Left cardiac atrium (tissue), 4 donors: ENCODE data around the gene SCARB1. TPM values are rescaled to one million over a fixed set of nuclear protein-coding genes. Genes with fewer than 3 reads are reported as not detected.

Experiments used
- ATAC-seq, 2 donors: fragments of 200-7000 bp; cut with Tn5 transposase; one replicate each; pipeline ENCODE4 v1.9.1; 2020; ENCODE audit warnings: mild to moderate bottlenecking in 2 of 2, moderate library complexity in 2 of 2
- DNase-seq: peaks from one replicate; pipeline ENCODE4 v3.0.0-alpha.2; 2020
- intact Hi-C, 2 donors: fragments of 100-400 bp; cut with DNase I; formaldehyde crosslinking; loops; one replicate each; pipeline versions ENCODE4 v1.14.1 to v1.15.1; 2022 to 2023
- total RNA-seq, 2 donors: library from RNA; stranded (reverse); fragmentation: NEBNext Ultra II Directional; extraction: Animal tissue kit (Norgen Biotek cat#: 25700); gene quantifications; one replicate each; pipeline ENCODE4 v1.2.1, GENCODE V29; 2021
- donor health status: DM: no; HTN: yes; CAD: no.
- donor health status: DM: no; HTN: yes; CAD: no; lungs with severe emphysema.
- donor health status: DM: yes; HTN: yes; CAD: no.
- donor health status: Dilated cardiomyopathy.

The SCARB1 gene
- total RNA-seq, 2 donors from 2014 or later, result 26.2 to 31.3 TPM

- ATAC-seq (no peak), DNase-seq (peak; percentile 38)
- intact Hi-C loops, result no loop called here
These were observed 14.3 kb downstream of the SCARB1 start for GRCh38 chr12:124849382-124849781.

DNA sequence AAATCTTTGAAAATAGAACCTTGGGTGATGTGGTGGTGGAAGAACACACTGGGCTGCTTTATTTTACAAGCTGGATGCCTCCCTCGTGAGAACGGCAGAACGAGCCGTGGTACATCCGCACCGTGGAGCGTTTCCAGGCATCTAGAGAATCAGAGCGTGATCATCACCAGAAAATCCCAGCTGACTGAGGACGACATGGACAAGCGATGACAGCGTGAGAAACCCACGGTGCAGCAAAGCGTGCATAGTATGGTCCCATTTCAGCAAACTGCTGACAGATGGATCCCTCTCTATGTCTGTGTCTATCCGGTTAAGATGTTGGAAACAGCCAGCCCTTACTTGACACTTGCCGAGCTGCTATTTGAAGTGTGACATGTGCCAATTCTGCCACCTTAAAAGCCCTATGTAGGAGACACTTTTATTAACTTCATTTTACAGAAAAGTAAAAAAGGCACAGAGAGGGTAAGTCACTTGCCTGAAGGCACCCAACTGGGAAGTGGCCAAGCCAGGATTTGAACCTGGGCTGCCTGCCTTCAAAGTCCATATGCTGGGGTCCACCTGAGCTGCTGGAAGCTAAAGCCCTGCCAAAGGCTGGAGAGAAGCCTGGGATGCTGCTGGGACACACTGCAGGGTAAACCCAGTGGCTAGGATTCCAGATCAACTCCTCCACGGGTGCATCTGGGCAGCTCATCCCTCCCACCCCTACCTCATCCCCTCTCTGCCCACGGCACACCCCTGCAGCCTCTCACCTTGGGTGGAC lies 14.9 kb downstream of the SCARB1 start:
- ATAC-seq (peak; percentile 19 to 31), DNase-seq (no peak)
- intact Hi-C loops, result no loop called here

DNA sequence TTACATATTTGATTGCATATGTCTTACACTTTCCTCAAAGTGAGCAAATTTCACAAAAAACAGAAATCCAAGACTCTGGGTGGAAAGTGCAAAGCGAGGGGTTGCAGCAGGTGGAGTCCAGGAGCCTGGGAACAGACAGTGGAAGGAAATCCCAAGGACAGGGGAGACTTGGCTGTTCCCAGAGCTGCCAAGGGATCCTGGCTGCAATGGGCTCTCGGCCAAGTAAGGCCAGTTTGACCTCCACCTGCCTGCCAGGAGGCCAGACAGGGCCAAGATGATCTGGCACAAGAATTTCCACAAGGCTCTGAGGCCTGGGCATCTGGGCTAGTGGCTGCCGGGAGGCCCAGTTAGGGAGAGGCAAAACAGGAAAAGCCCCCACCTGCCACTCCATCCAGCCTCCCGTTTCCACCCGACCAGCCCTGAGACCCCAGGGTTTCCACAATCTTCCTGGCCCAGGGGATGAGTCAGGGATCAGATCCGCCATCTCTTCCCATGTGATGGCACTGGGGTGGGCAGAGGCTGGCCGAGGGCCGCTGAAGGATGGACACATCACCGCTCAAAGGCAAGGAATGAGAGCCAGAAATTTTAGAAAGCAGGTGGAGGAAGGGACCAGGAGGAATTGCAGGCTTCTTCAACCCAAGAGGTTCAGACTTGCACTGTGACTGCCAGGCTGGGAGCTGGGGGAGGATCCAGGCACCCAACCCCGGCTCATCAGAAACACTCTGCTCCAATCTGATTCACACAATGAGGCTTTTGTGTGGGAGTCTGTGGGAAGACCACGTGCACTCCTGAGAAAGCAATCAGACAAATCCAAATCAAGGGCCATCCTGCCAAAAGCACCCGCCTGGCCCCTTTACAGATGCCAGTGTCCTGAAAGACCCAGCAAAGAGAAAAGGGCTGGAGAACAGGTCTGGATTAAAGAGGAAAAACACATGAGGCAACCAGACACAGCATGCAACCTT lies 16.3 kb downstream of the SCARB1 start:
- ATAC-seq, result peak; percentile 43 to 57
- intact Hi-C loops, result no loop called here
- no peak for DNase-seq

GRCh38 chr12:124844411-124845397 lies 19.0 kb downstream of the SCARB1 start:
- intact Hi-C loops, result no loop called here
- ATAC-seq (no peak), DNase-seq (no peak)

GRCh38 chr12:124842800-124843510 lies 20.7 kb downstream of the SCARB1 start:
- no peak for DNase-seq
- intact Hi-C loops, result no loop called here
- ATAC-seq, result peak in 1 of 2 donors; percentile 3

- intact Hi-C loops, result no loop called here
- ATAC-seq (peak; percentile 36 to 58), DNase-seq (no peak)
These were observed 21.5 kb downstream of the SCARB1 start for GRCh38 chr12:124842073-124842749.

DNA sequence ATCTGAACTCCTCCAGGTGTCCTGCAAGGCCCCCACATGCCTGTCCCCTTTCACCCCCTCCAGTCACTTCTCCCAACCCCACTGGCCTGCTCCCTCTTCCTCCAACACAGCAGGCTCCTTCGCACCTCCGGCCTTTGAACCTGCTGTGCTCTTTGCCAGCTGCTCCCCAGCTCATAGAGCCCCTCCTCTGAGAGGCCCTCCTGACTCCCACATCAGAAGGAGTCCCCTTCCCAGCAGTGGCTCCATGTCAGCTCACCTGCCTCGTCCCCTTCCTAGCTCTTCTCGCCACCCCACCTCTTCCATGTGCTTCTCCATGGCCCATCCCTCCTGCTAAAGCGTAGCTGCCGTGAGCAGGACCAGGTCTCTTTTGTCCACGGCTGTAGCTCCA lies 22.1 kb downstream of the SCARB1 start:
- DNase-seq, result no peak
- no peak for ATAC-seq
- intact Hi-C loops, result no loop called here

DNA sequence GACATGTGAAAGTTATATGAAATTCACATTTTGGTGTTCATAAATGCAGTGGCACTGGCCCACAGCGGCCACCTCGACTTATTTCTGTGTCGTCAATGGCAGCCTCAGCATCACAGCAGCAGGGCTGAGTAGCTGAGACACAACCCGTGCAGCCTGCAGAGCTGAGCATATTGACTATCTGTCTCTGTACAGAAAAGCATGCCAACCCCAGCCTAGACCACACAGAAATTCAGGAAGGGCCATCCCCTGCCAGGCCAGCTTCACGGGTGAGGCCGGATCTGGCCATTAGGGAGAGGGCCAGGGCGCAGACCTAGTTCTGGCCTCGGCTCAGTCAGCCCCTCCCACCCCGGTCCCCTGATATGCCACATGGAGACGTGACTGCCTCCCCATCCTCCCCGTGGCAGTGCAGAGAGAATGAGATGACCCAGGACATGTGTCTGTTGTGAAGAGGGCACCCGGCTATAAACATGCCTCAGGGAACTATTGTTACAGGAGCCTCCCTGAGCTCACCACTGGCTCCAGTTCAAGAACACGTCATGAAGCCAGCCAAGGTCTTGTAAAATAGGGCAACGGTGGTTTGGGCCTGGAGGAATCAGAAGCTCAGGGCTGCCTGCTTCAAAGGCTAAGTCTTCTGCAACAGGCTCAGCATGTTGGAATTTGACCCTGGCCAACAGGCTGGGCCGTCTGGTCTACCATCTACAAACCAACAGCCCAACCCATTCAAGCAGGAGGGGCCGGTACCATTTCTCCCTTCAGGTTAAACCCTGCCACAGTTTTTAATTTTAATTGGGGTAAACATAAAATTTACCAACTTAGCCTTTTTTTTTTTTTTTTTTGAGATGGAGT lies 25.5 kb downstream of the SCARB1 start:
- intact Hi-C loops, result no loop called here
- DNase-seq (peak; percentile 77), ATAC-seq (peak; percentile 49 to 83)

- ATAC-seq (no peak), DNase-seq (no peak)
- intact Hi-C loops, result no loop called here
These were observed 26.3 kb downstream of the SCARB1 start for GRCh38 chr12:124837249-124837897.

- ATAC-seq, result peak; percentile 13 to 32
- intact Hi-C loops, result no loop called here
- no peak for DNase-seq
These were observed 26.9 kb downstream of the SCARB1 start for GRCh38 chr12:124836759-124837158.

GRCh38 chr12:124835656-124836410 lies 27.8 kb downstream of the SCARB1 start:
- ATAC-seq (no peak), DNase-seq (no peak)
- intact Hi-C loops, result no loop called here

- intact Hi-C loops, result no loop called here
- ATAC-seq, result peak in 1 of 2 donors; percentile 10
These were observed 28.8 kb downstream of the SCARB1 start for GRCh38 chr12:124834822-124835221.

DNA sequence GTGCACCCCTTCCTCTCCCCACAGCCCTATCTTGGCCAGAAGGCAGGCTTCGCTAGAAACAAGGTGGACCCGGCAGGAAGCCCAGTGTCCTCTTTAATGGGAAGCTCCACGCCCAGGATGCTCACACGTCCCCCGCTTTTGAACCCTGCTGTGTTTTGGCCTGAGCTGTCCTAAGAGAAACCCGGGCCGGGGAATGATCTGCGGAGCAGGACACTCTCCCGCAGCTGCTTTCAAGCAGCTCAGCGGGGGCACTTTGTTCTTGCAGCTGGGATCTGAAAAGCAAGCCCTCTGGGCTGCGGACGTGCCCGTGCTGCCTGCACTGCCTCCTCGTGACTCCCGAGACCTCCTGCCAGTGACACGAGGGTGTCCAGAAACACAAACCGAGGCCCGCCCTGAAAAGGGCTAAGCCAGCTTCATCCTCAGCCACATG lies 30.0 kb downstream of the SCARB1 start:
- ATAC-seq (peak in 1 of 2 donors; percentile 58), DNase-seq (peak; percentile 47)
- intact Hi-C loops, result no loop called here

More at GRCh38 chr12:124834822-124835221, 28.8 kb downstream of the SCARB1 start:
- DNase-seq, result no peak

- ATAC-seq (no peak), DNase-seq (no peak)
- intact Hi-C loops, result no loop called here
These were observed 30.8 kb downstream of the SCARB1 start for GRCh38 chr12:124832856-124833255.

GRCh38 chr12:124831590-124831989 lies 32.1 kb downstream of the SCARB1 start:
- ATAC-seq (no peak), DNase-seq (no peak)
- intact Hi-C loops, result no loop called here

- DNase-seq, result no peak
- intact Hi-C loops, result no loop called here
- no peak for ATAC-seq
These were observed 33.4 kb downstream of the SCARB1 start for GRCh38 chr12:124830306-124830705.
